HEK293 (cell line): ENCODE data around the gene LAMA5.
A peak's percentile ranks its signal among the peaks of the same experiment; 100 is the strongest.

ENCODE experiments used
- CTCF ChIA-PET: fragments of 350-600 bp; formaldehyde crosslinking; extraction: SDS; loops from one replicate; lab custom pipeline; 2021; ENCODE audit warnings: antibody characterized with exemption; lab: Yijun Ruan, JAX
- POLR2A ChIA-PET: fragments of 300-600 bp; formaldehyde crosslinking; extraction: SDS; loops from one replicate; lab custom pipeline; 2020; ENCODE audit warnings: antibody characterized with exemption, inconsistent platforms; lab: Yijun Ruan, JAX
- H3K27ac ChIP-seq: fragments of 200-500 bp; sonication (Bioruptor generic); 2 replicates; pipeline ENCODE4 v1.5.1; 2014; ENCODE audit warnings: low read depth, low read length, control low read depth, inconsistent platforms; ENCODE audit errors: extremely low read depth
- H3K36me3 ChIP-seq, 2 experiments: fragments of 200-500 bp in 1 of 2; sonication (Bioruptor generic) in 1 of 2; 1 replicate in 1 of 2; 2 replicates in 1 of 2; pipeline ENCODE4 v1.5.1; 2014 to 2017; ENCODE audit warnings: inconsistent platforms in 2 of 2, low read length in 2 of 2; ENCODE audit not compliant: control insufficient read depth in 2 of 2, insufficient read depth in 1 of 2
- H3K4me1 ChIP-seq: fragments of 200-500 bp; sonication (Bioruptor generic); 2 replicates; pipeline ENCODE4 v1.5.1; 2014; ENCODE audit warnings: mild to moderate bottlenecking, low read length, inconsistent platforms; ENCODE audit not compliant: control insufficient read depth, insufficient read depth
- H3K4me3 ChIP-seq: 2 replicates; pipeline ENCODE4 v1.5.1; 2011; ENCODE audit warnings: low read depth, mild to moderate bottlenecking, control low read depth, low read length, moderate library complexity
- H3K9me3 ChIP-seq: fragments of 200-500 bp; sonication (Bioruptor generic); 2 replicates; pipeline ENCODE4 v1.5.1; 2014; ENCODE audit warnings: low read depth, low read length, inconsistent platforms; ENCODE audit not compliant: control insufficient read depth, insufficient read depth
- EGR2 ChIP-seq: fragments of 450-650 bp; formaldehyde crosslinking; IDR thresholded peaks from 2 replicates; pipeline ENCODE4 v1.5.1; 2016; ENCODE audit warnings: low read depth, missing biosample characterization, missing genetic modification characterization
- ELK4 ChIP-seq: IDR thresholded peaks from 2 replicates; pipeline ENCODE4 v1.6.1; 2011; ENCODE audit warnings: mild to moderate bottlenecking, low read depth, low read length, borderline replicate concordance
- GLI4 ChIP-seq: fragments of 450-650 bp; formaldehyde crosslinking; IDR thresholded peaks from 2 replicates; pipeline ENCODE4 v1.5.1; 2016; ENCODE audit warnings: missing biosample characterization, missing genetic modification characterization
- HOXA7 ChIP-seq: sonication (generic); formaldehyde crosslinking; IDR thresholded peaks from 2 replicates; pipeline ENCODE4 v1.8.1; 2022; ENCODE audit warnings: missing genetic modification reagents, borderline replicate concordance
- SP3 ChIP-seq: fragments of 450-650 bp; formaldehyde crosslinking; IDR thresholded peaks from 2 replicates; pipeline ENCODE4 v1.5.1; 2016; ENCODE audit warnings: missing biosample characterization, missing genetic modification characterization
- TCF7L2 ChIP-seq: IDR thresholded peaks from 2 replicates; pipeline ENCODE4 v1.6.1; 2011; ENCODE audit warnings: low read depth, mild to moderate bottlenecking, inconsistent platforms, low read length, moderate library complexity, borderline replicate concordance
- ZBTB21 ChIP-seq: fragments of 450-650 bp; formaldehyde crosslinking; IDR thresholded peaks from 2 replicates; pipeline ENCODE4 v1.5.1; 2017; ENCODE audit warnings: missing biosample characterization, missing genetic modification characterization
- ZFP41 ChIP-seq: fragments of 450-650 bp; formaldehyde crosslinking; IDR thresholded peaks from 2 replicates; pipeline ENCODE4 v1.5.1; 2016; ENCODE audit warnings: missing biosample characterization, missing genetic modification characterization, borderline replicate concordance
- ZIC2 ChIP-seq: fragments of 450-650 bp; formaldehyde crosslinking; IDR thresholded peaks from 2 replicates; pipeline ENCODE4 v1.5.1; 2016; ENCODE audit warnings: missing biosample characterization, missing genetic modification characterization
- ZNF155 ChIP-seq: fragments of 450-650 bp; formaldehyde crosslinking; IDR thresholded peaks from 2 replicates; pipeline ENCODE4 v1.5.1; 2016; ENCODE audit warnings: missing biosample characterization, missing genetic modification characterization
- ZNF248 ChIP-seq: fragments of 450-650 bp; formaldehyde crosslinking; IDR thresholded peaks from 2 replicates; pipeline ENCODE4 v1.5.1; 2017; ENCODE audit warnings: missing biosample characterization, missing genetic modification characterization
- ZNF274 ChIP-seq, 2 experiments: fragments of 200-500 bp in 1 of 2; fragments of 450-650 bp in 1 of 2; sonication (Bioruptor generic) in 1 of 2; formaldehyde crosslinking in 1 of 2; IDR thresholded peaks; 2 replicates each; pipeline versions ENCODE4 v1.5.1 to v1.6.1; 2014 to 2016; ENCODE audit warnings: borderline replicate concordance in 1 of 2, inconsistent platforms in 1 of 2, low read length in 1 of 2, missing biosample characterization in 1 of 2, missing genetic modification characterization in 1 of 2
- ZNF366 ChIP-seq: fragments of 450-650 bp; formaldehyde crosslinking; conservative IDR thresholded peaks from 2 replicates; pipeline ENCODE4 v1.5.1; 2016; ENCODE audit warnings: missing biosample characterization, missing genetic modification characterization
- ZNF449 ChIP-seq: fragments of 450-650 bp; formaldehyde crosslinking; IDR thresholded peaks from 2 replicates; pipeline ENCODE4 v1.5.1; 2017; ENCODE audit warnings: missing biosample characterization, mild to moderate bottlenecking, missing genetic modification characterization, moderate library complexity
- ZNF488 ChIP-seq: fragments of 450-650 bp; formaldehyde crosslinking; IDR thresholded peaks from 2 replicates; pipeline ENCODE4 v1.5.1; 2016; ENCODE audit warnings: missing biosample characterization, missing genetic modification characterization
- ZNF529 ChIP-seq: fragments of 450-650 bp; formaldehyde crosslinking; IDR thresholded peaks from 2 replicates; pipeline ENCODE4 v1.5.1; 2017; ENCODE audit warnings: missing genetic modification characterization, missing biosample characterization; ENCODE audit not compliant: insufficient replicate concordance
- ZNF610 ChIP-seq: fragments of 450-650 bp; formaldehyde crosslinking; IDR thresholded peaks from 2 replicates; pipeline ENCODE4 v1.5.1; 2016; ENCODE audit warnings: missing biosample characterization, missing genetic modification characterization, borderline replicate concordance
- ZNF658 ChIP-seq: fragments of 450-650 bp; formaldehyde crosslinking; IDR thresholded peaks from 2 replicates; pipeline ENCODE4; 2016; ENCODE audit warnings: missing biosample characterization, missing genetic modification characterization
- ZNF707 ChIP-seq: fragments of 450-650 bp; formaldehyde crosslinking; IDR thresholded peaks from 2 replicates; pipeline ENCODE4 v1.5.1; 2016; ENCODE audit warnings: missing biosample characterization, missing genetic modification characterization
- ZSCAN4 ChIP-seq: fragments of 450-650 bp; formaldehyde crosslinking; IDR thresholded peaks from 2 replicates; pipeline ENCODE4 v1.5.1; 2017; ENCODE audit warnings: missing biosample characterization, missing genetic modification characterization
- TF ChIP-seq, protein P1 (sequence below): fragments of 450-650 bp; formaldehyde crosslinking; optimal IDR thresholded peaks from 2 replicates; pipeline ENCODE3; 2016; ENCODE audit warnings: missing biosample characterization, mild to moderate bottlenecking, missing genetic modification characterization
- TF ChIP-seq, protein P2 (sequence below): fragments of 450-650 bp; formaldehyde crosslinking; IDR thresholded peaks from 2 replicates; pipeline ENCODE4 v1.5.1; 2017; ENCODE audit warnings: missing biosample characterization, missing genetic modification characterization

The LAMA5 gene

DNA sequence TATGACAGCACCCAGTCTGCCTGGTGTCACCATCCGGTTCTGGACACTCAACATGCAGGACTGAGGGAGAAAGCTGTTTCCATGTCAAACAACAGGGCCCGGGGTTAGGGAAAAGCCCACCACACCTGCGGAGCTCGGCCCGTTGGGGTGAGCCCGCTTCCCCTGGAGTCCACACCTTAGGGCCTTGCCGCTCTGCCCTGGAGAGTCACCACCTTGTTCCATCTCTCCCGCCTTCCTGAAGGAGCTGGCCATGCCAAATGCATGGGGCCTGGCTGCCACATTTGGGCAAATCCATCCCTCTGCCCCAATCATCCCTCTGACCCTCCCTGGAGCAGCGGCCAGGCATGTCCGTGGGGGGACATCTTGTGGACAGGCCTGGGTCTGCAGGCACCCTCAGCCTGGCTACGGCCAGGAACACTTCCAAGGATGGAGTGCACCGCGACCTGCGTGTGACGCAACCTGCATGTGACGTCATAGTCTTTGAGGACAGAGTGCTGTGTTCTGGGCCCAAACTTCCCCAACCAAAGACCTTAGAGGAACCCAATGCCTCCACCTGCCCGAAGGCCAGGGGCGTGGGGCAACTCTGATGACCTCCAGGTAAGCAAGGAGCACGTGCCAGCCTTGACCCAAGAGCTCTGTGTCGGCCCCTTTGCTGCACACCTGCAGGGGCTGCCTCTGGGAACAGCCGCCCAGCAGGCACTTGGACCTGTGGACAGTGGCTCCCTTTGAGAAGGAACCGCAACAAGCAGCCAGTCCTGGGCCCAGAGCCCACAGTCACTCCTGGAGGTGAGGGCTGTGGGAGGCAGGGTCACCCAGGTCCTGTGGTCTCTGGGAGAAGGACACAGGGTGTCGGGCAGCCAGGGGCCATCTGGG lies 38.2 kb upstream of the LAMA5 start (continued):
- TF ChIP-seq ZNF488 (tag by site-specific recombination) (no peak), ZNF366 (0 out of 2 replicates have a peak, but pooled peaks have one; percentile 30), ZNF274 (IDR thresholded peaks at IDR 0.05; ENCODE audit: low read length) (no peak), ZNF274 (tag by site-specific recombination; IDR thresholded peaks at IDR 0.05; ENCODE audit: borderline replicate concordance) (no peak), ZNF155 (tag by site-specific recombination) (no peak)

DNA sequence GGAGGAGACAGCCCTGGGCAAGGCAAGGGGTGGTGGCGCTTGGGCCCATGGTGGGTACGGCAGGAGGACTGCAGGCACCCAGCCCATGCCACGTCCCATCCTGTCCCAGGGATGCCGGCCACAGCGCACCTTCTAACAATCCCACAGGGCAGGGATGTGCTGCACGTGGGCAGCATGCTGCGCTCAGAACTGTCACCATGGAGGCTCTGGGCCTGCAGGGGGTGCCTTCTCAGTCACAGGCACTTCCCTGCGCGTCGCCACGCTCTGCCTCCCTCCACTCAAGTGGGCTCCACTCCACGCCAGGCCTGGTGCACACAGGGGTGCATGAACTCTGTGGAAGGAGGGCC lies 37.6 kb upstream of the LAMA5 start:
- Histone ChIP-seq H3K9me3 (no peaks in the 10 kb centered on the region), H3K4me1 (peaks cover 2% of the 10 kb centered on the region; the same call in 1 of the 2 replicates), H3K27ac (no peak overlapping the region), H3K36me3 (peaks cover 0 to 42% of the 10 kb centered on the region in 2 experiments; a peak in 1 of 3 replicates), H3K4me3 (no peak overlapping the region)
- CTCF ChIA-PET = no interaction called here
- TF ChIP-seq HOXA7 (CRISPR knock-in tag) (no peak), ZIC2 (tag by site-specific recombination) (no peak), TCF7L2 (no peak), ZNF658 (tag by site-specific recombination) (no peak), ZBTB21 (no peak), ZNF449 (no peak)
- POLR2A ChIA-PET = no interaction called here

DNA sequence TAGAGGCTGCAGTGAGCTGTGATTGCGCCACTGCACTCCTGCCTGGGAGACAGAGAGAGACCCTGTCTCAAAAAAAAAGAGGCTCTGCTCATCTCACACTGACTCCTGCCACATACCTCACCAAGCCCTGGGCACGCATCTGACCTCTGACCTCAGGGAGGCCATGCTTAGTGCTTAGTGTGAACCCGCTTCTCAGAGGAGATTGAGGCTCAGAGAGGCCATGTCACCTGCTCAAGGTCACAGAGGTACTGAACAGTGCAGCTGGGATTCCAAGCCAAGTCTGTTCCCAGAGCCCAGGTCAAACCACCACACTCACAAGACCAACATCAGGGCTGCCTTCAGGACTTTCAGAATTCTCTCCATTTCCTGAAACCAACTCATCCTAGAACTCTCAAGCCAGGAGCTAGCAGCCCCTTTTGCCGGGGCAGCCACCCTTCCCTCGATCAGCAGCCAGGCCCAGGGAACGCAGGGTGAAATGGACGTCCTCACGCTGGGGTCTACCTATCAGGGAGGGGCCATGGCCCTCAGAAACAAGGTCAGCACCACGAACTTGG lies 37.1 kb upstream of the LAMA5 start:
- TF ChIP-seq ZNF610 (tag by site-specific recombination) = no peak
- TF ChIP-seq EGR2 (tag by site-specific recombination) = no peak
- TF ChIP-seq, protein P1, sequence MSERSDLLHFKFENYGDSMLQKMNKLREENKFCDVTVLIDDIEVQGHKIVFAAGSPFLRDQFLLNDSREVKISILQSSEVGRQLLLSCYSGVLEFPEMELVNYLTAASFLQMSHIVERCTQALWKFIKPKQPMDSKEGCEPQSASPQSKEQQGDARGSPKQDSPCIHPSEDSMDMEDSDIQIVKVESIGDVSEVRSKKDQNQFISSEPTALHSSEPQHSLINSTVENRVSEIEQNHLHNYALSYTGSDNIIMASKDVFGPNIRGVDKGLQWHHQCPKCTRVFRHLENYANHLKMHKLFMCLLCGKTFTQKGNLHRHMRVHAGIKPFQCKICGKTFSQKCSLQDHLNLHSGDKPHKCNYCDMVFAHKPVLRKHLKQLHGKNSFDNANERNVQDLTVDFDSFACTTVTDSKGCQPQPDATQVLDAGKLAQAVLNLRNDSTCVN (tag by site-specific recombination) = no peak
- TF ChIP-seq SP3 = no peak
- TF ChIP-seq ZFP41 (tag by site-specific recombination) = no peak
- no peak for TF ChIP-seq ZNF248 (tag by site-specific recombination)
- TF ChIP-seq ZNF707 (tag by site-specific recombination) = no peak
- no peak for TF ChIP-seq GLI4 (tag by site-specific recombination)
- TF ChIP-seq, protein P2, sequence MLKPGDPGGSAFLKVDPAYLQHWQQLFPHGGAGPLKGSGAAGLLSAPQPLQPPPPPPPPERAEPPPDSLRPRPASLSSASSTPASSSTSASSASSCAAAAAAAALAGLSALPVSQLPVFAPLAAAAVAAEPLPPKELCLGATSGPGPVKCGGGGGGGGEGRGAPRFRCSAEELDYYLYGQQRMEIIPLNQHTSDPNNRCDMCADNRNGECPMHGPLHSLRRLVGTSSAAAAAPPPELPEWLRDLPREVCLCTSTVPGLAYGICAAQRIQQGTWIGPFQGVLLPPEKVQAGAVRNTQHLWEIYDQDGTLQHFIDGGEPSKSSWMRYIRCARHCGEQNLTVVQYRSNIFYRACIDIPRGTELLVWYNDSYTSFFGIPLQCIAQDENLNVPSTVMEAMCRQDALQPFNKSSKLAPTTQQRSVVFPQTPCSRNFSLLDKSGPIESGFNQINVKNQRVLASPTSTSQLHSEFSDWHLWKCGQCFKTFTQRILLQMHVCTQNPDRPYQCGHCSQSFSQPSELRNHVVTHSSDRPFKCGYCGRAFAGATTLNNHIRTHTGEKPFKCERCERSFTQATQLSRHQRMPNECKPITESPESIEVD (tag by site-specific recombination) = no peak
- TF ChIP-seq ZSCAN4 (tag by site-specific recombination) = no peak
- no peak for TF ChIP-seq ZNF529 (tag by site-specific recombination)
- TF ChIP-seq ELK4 = no peak
- Histone ChIP-seq H3K9me3 (no peaks in the 10 kb centered on the region), H3K4me1 (0 out of 2 replicates have a peak, but pooled peaks cover 2% of the 10 kb centered on the region), H3K27ac (no peak overlapping the region), H3K4me3 (no peak overlapping the region), H3K36me3 (peaks cover 0 to 42% of the 10 kb centered on the region in 2 experiments; a peak in 1 of 3 replicates)
- ChIA-PET CTCF (interaction anchor here (0.8 kb wide), 1 partner anchor 14 kb away, joined by 4 read pairs; no protein-coding TSS in a partner anchor), POLR2A (no interaction called here)
